HepG2 (cell line): ENCODE results near the gene FBH1. TPM values are rescaled to one million over a fixed set of nuclear protein-coding genes. Genes with fewer than 3 reads are reported as not detected.

Experiments
- ATAC-seq: fragments of 200-7000 bp; cut with Tn5 transposase; 3 replicates; pipeline ENCODE4 v1.9.1; 2020; ENCODE audit warnings: mild to moderate bottlenecking, moderate library complexity
- BruUV-seq: library from RNA; stranded (reverse); fragments of 400-500 nt; replicated peaks from 2 replicates; lab custom pipeline; 2021; lab: Mats Ljungman, UMichigan
- CTCF ChIA-PET: fragments of 300-600 bp; formaldehyde crosslinking; extraction: SDS; loops from one replicate; lab custom pipeline; 2021; ENCODE audit warnings: low total read pairs, inconsistent platforms, low intra/inter-chr PET ratio; lab: Yijun Ruan, JAX
- POLR2A ChIA-PET: fragments of 350-600 bp; sonication (Branson Sonifier 250); formaldehyde crosslinking; loops from one replicate; lab custom pipeline; 2020; ENCODE audit warnings: antibody characterized with exemption, inconsistent platforms; lab: Yijun Ruan, JAX
- DNase-seq: peaks from one replicate; pipeline ENCODE4 v3.0.0-alpha.2; 2015; ENCODE audit warnings: low spot score
- FAIRE-seq: peaks from 3 replicates; lab custom pipeline; 2011; peaks lifted over from hg19 to GRCh38; lab: Jason Lieb, UNC
- H2AFZ ChIP-seq: one replicate; pipeline ENCODE4 v1.6.1; 2011; ENCODE audit warnings: low read length, inconsistent platforms
- H3K27ac ChIP-seq: fragments of 300-600 bp; 3 replicates; pipeline ENCODE4 v1.8.0; 2011; ENCODE audit warnings: mixed run types, mild to moderate bottlenecking, mixed read lengths, low read length, inconsistent platforms; ENCODE audit not compliant: insufficient read depth; ENCODE audit errors: extremely low read length
- H3K27me3 ChIP-seq, 2 experiments: fragments of 200-600 bp in 1 of 2; 2 replicates in 1 of 2; 3 replicates in 1 of 2; pipeline versions ENCODE4 v1.6.0 to v1.8.0; 2011; ENCODE audit warnings: low read length in 2 of 2, mild to moderate bottlenecking in 2 of 2, moderate library complexity in 2 of 2, inconsistent platforms in 1 of 2; ENCODE audit not compliant: insufficient read depth in 2 of 2, control insufficient read depth in 1 of 2
- H3K36me3 ChIP-seq, 2 experiments: fragments of 200-600 bp in 1 of 2; replicated peaks in 1 of 2; 2 replicates in 1 of 2; 3 replicates in 1 of 2; pipeline versions ENCODE4 v1.5.1 to v1.8.0; 2011; ENCODE audit warnings: low read length in 2 of 2, inconsistent platforms in 1 of 2; ENCODE audit not compliant: insufficient read depth in 2 of 2, control insufficient read depth in 1 of 2
- H3K4me1 ChIP-seq: 2 replicates; pipeline ENCODE4 v1.5.1; 2012; ENCODE audit warnings: low read length, inconsistent platforms; ENCODE audit not compliant: insufficient read depth
- H3K4me2 ChIP-seq: 2 replicates; pipeline ENCODE4 v1.6.0; 2011; ENCODE audit warnings: low read depth, low read length, inconsistent platforms
- H3K4me3 ChIP-seq, 3 experiments: fragments of 200-600 bp in 1 of 3; sonication (generic), shearing (Covaris generic) in 1 of 3; replicated peaks in 1 of 3; 2 replicates each; pipeline ENCODE4 v1.5.1; 2011 to 2016; ENCODE audit warnings: low read length in 3 of 3, inconsistent platforms in 2 of 3, low read depth in 2 of 3, mild to moderate bottlenecking in 2 of 3, control low read depth in 1 of 3, mixed read lengths in 1 of 3; ENCODE audit not compliant: insufficient read depth in 1 of 3
- H3K79me2 ChIP-seq: one replicate; pipeline ENCODE4 v1.6.1; 2011; ENCODE audit warnings: low read length, inconsistent platforms; ENCODE audit not compliant: insufficient read depth
- H3K9ac ChIP-seq: 2 replicates; pipeline ENCODE4 v1.6.0; 2011; ENCODE audit warnings: mild to moderate bottlenecking, low read depth, low read length, inconsistent platforms; ENCODE audit not compliant: insufficient read depth
- H3K9me3 ChIP-seq: 2 replicates; pipeline ENCODE4 v1.5.1; 2012; ENCODE audit warnings: mild to moderate bottlenecking, low read length
- H4K20me1 ChIP-seq: 2 replicates; pipeline ENCODE4 v1.6.0; 2011; ENCODE audit warnings: inconsistent platforms, mild to moderate bottlenecking, low read length, moderate library complexity; ENCODE audit not compliant: insufficient read depth
- CHD2 ChIP-seq: IDR thresholded peaks from 2 replicates; pipeline ENCODE4 v1.6.1; 2011; ENCODE audit warnings: low read depth, low read length, improper control_type of control experiment
- FOSL2 ChIP-seq: sonication (generic); formaldehyde crosslinking; IDR thresholded peaks from 2 replicates; pipeline ENCODE4 v1.4.0; 2020; ENCODE audit warnings: missing genetic modification reagents
- FOXA1 ChIP-seq, 2 experiments: fragments of 450-650 bp in 1 of 2; sonication (generic) in 1 of 2; formaldehyde crosslinking in 1 of 2; IDR thresholded peaks; 2 replicates each; pipeline versions ENCODE4 v1.4.0 to v1.6.1; 2016 to 2020; ENCODE audit warnings: missing genetic modification reagents in 1 of 2
- FOXP4 ChIP-seq: sonication (generic); formaldehyde crosslinking; IDR thresholded peaks from 2 replicates; pipeline ENCODE4 v1.4.0; 2020; ENCODE audit warnings: missing genetic modification reagents
- NFE2L2 ChIP-seq: fragments of 150-350 bp; IDR thresholded peaks from 2 replicates; pipeline ENCODE4 v1.6.1; 2014; ENCODE audit warnings: low read length
- ONECUT2 ChIP-seq: sonication (generic); formaldehyde crosslinking; IDR thresholded peaks from 2 replicates; pipeline ENCODE4 v1.4.0; 2020; ENCODE audit warnings: missing genetic modification reagents
- SAP130 ChIP-seq: IDR thresholded peaks from 2 replicates; pipeline ENCODE4 v1.6.1; 2016; ENCODE audit warnings: low read depth
- SMAD3 ChIP-seq: sonication (generic); formaldehyde crosslinking; IDR thresholded peaks from 2 replicates; pipeline ENCODE4 v1.4.0; 2020; ENCODE audit warnings: missing genetic modification reagents
- TAF15 ChIP-seq: fragments of 200-400 bp; formaldehyde crosslinking; IDR thresholded peaks from one replicate; pipeline ENCODE4 v1.6.1; 2018; ENCODE audit warnings: mild to moderate bottlenecking, low read depth, low read length; ENCODE audit not compliant: poor library complexity, severe bottlenecking
- ZFP62 ChIP-seq: sonication (generic); formaldehyde crosslinking; IDR thresholded peaks from 2 replicates; pipeline ENCODE4 v1.4.0; 2020; ENCODE audit warnings: missing genetic modification reagents
- ZFYVE20 ChIP-seq: sonication (generic); formaldehyde crosslinking; IDR thresholded peaks from 2 replicates; pipeline ENCODE4 v1.8.0; 2023; ENCODE audit warnings: low read depth, mild to moderate bottlenecking, moderate library complexity, missing genetic modification reagents, borderline replicate concordance
- ZNF143 ChIP-seq: sonication (generic); formaldehyde crosslinking; IDR thresholded peaks from 2 replicates; pipeline ENCODE4 v1.4.0; 2020; ENCODE audit warnings: missing genetic modification reagents
- ZNF253 ChIP-seq: sonication (generic); formaldehyde crosslinking; IDR thresholded peaks from 2 replicates; pipeline ENCODE4 v1.8.0; 2022; ENCODE audit warnings: mild to moderate bottlenecking, missing genetic modification reagents, borderline replicate concordance
- ZNF414 ChIP-seq: sonication (generic); formaldehyde crosslinking; IDR thresholded peaks from 2 replicates; pipeline ENCODE4 v1.5.0; 2020; ENCODE audit warnings: missing genetic modification reagents
- ZNF580 ChIP-seq: IDR thresholded peaks from 2 replicates; pipeline ENCODE4 v1.6.1; 2016; ENCODE audit warnings: low read depth, borderline replicate concordance
- ZNF687 ChIP-seq: sonication (generic); formaldehyde crosslinking; IDR thresholded peaks from 2 replicates; pipeline ENCODE4 v1.5.1; 2020; ENCODE audit warnings: mild to moderate bottlenecking, missing genetic modification reagents, moderate library complexity
- ZNF7 ChIP-seq: IDR thresholded peaks from 2 replicates; pipeline ENCODE4 v1.6.1; 2016; ENCODE audit warnings: missing biosample characterization, missing genetic modification reagents
- WGBS: methylation state at CpG from one replicate; pipeline ENCODE4 v1.1.6; 2017; ENCODE audit warnings: low lambda C conversion rate; 5-methylcytosine and 5-hydroxymethylcytosine counted together
- in situ Hi-C: cut with HindIII; loops from 2 replicates; pipeline ENCODE4 v1.10.0; 2017; ENCODE audit warnings: low pct_unique_long_range_greater_than_20kb; ENCODE audit not compliant: extremely low pct_ligation_motif_present
- intact Hi-C: fragments of 100-400 bp; cut with micrococcal nuclease; formaldehyde crosslinking; loops from one replicate; pipeline ENCODE4 v1.10.0; 2022; ENCODE audit not compliant: unreplicated experiment
- polyA plus RNA-seq, 8 experiments: library from polyadenylated mRNA; depleted of rRNA in 3 of 8; stranded (reverse) in 7 of 8; unstranded in 1 of 8; fragments of >200 nt; fragmentation: Illumina TruSeq in 4 of 8; extraction: Trizol in 4 of 8; gene quantifications; 2 replicates each; pipeline versions ENCODE4 v1.2.1 to v1.2.3, GENCODE V29; 2011 to 2016; ENCODE audit warnings: low read depth in 4 of 8, missing spikeins in 1 of 8, mixed read lengths in 1 of 8; ENCODE audit not compliant: insufficient read depth in 1 of 8
- total RNA-seq, 5 experiments: library from RNA; depleted of rRNA; stranded (reverse); fragments of >200 nt; fragmentation: Illumina TruSeq; extraction: Trizol; gene quantifications; 2 replicates each; pipeline ENCODE4 v1.2.3, GENCODE V29; 2016; ENCODE audit warnings: low read depth in 1 of 5

FBH1 gene
- total and polyA plus RNA-seq, 2 of the 13 experiments (the other 11 are each of a cell fraction or from before 2014, with no cell fraction given): 48.8 to 60.3 TPM

- no peak for TF ChIP-seq FOSL2
- TF ChIP-seq ZFYVE20: no peak
Measured at GRCh38 chr10:5917305-5917704, 27.3 kb downstream of the FBH1 start (continued).

GRCh38 chr10:5918763-5919162 lies 28.7 kb downstream of the FBH1 start:
- no peaks in the 10 kb centered on the region for H3K27me3 ChIP-seq
- no peaks in the 10 kb centered on the region for H3K4me1 ChIP-seq
- no peak overlapping the region for H3K27ac ChIP-seq
- no peaks in the 10 kb centered on the region for H4K20me1 ChIP-seq
- H3K9ac ChIP-seq: no peak overlapping the region
- DNase-seq (no peak), ATAC-seq (no peak), FAIRE-seq (no peak)
- 99% methylated on average over 4 of the region's 4 CpGs for WGBS
- no peak overlapping the region for H2AFZ ChIP-seq
- no peaks in the 10 kb centered on the region for H3K79me2 ChIP-seq
- in situ Hi-C loops (no loop called here), intact Hi-C loops (no loop called here)
- no TSS peak for BruUV-seq
- ChIA-PET POLR2A (no interaction called here), CTCF (no interaction called here)
- peaks cover 59 to 95% of the 10 kb centered on the region in 2 experiments for H3K36me3 ChIP-seq
- H3K4me2 ChIP-seq: no peak overlapping the region
- no peak overlapping the region for H3K4me3 ChIP-seq
- no peaks in the 10 kb centered on the region for H3K9me3 ChIP-seq
- TF ChIP-seq ZNF7 (CRISPR knock-in tag) (no peak), NFE2L2 (no peak), CHD2 (no peak), ZNF687 (no peak), ONECUT2 (CRISPR knock-in tag) (no peak), ZNF253 (no peak), SMAD3 (CRISPR knock-in tag) (no peak), ZNF143 (CRISPR knock-in tag) (no peak), TAF15 (no peak), SAP130 (CRISPR knock-in tag) (no peak), ZFP62 (CRISPR knock-in tag) (no peak), ZNF580 (CRISPR knock-in tag) (no peak), FOXP4 (CRISPR knock-in tag) (no peak), ZNF414 (CRISPR knock-in tag) (no peak), FOXA1 (IDR thresholded peaks at IDR 0.05) (no peak), FOXA1 (CRISPR knock-in tag; IDR thresholded peaks at IDR 0.05) (no peak)
